Stimulated activated CD4-positive, alpha-beta T cell treated with anti-CD3 and anti-CD28 coated beads, Interleukin-15, amount 100 ng/mL, for 48 hours (primary cell): ENCODE measurements around the gene TICRR.

Source experiments
- DNase-seq, 2 donors: peaks; one replicate each; pipeline ENCODE4 v3.0.0-alpha.2; 2020; ENCODE audit warnings: low read depth in 2 of 2

The TICRR gene

GRCh38 chr15:89628806-89629715 lies 53.8 kb downstream of the TICRR start:
- DNase-seq, result no peak

- no peak for DNase-seq
These were observed 54.6 kb downstream of the TICRR start for GRCh38 chr15:89629829-89630228.

GRCh38 chr15:89630260-89630659 lies 55.0 kb downstream of the TICRR start:
- no peak for DNase-seq

- DNase-seq, result no peak
These were observed 56.0 kb downstream of the TICRR start for GRCh38 chr15:89630974-89631901.

GRCh38 chr15:89631902-89632264 lies 56.6 kb downstream of the TICRR start:
- DNase-seq, result no peak

- no peak for DNase-seq
These were observed 57.5 kb downstream of the TICRR start for GRCh38 chr15:89632563-89633430.

- DNase-seq, result no peak
These were observed 58.3 kb downstream of the TICRR start for GRCh38 chr15:89633585-89633984.

- no peak for DNase-seq
These were observed 65.0 kb downstream of the TICRR start for GRCh38 chr15:89640245-89640644.

- DNase-seq, result no peak
These were observed 65.8 kb downstream of the TICRR start for GRCh38 chr15:89641053-89641452.

- DNase-seq, result no peak
These were observed 66.8 kb downstream of the TICRR start for GRCh38 chr15:89642106-89642505.

GRCh38 chr15:89645680-89646079 lies 70.4 kb downstream of the TICRR start:
- no peak for DNase-seq

- DNase-seq, result no peak
These were observed 71.3 kb downstream of the TICRR start for GRCh38 chr15:89646416-89647141.

- DNase-seq, result peak; percentile 43 to 65
These were observed 72.1 kb downstream of the TICRR start for GRCh38 chr15:89647191-89647851.

GRCh38 chr15:89648106-89649012 lies 73.1 kb downstream of the TICRR start:
- no peak for DNase-seq

GRCh38 chr15:89649013-89649625 lies 73.8 kb downstream of the TICRR start:
- no peak for DNase-seq

GRCh38 chr15:89649716-89650115 lies 74.4 kb downstream of the TICRR start:
- DNase-seq, result no peak

- no peak for DNase-seq
These were observed 76.9 kb downstream of the TICRR start for GRCh38 chr15:89652131-89652530.

- DNase-seq, result no peak
These were observed 77.4 kb downstream of the TICRR start for GRCh38 chr15:89652666-89653065.

GRCh38 chr15:89653578-89653977 lies 78.3 kb downstream of the TICRR start:
- no peak for DNase-seq
